Upper lobe of left lung (tissue), 4 donors: Measurements from ENCODE around the gene LBR.

ENCODE experiments used
- CTCF ChIP-seq, 6 experiments: fragments of 450-650 bp in 4 of 6; fragments of 200-600 bp in 2 of 6; sonication (generic) in 2 of 6; IDR thresholded peaks; one replicate each; pipeline ENCODE4 v1.5.1; 2016 to 2019; ENCODE audit warnings: antibody characterized with exemption in 6 of 6
- POLR2A ChIP-seq, 4 donors: fragments of 450-650 bp; IDR thresholded peaks; one replicate each; pipeline ENCODE4 v1.5.1; 2016 to 2017; ENCODE audit warnings: antibody characterized with exemption in 4 of 4, mild to moderate bottlenecking in 2 of 4

- TF ChIP-seq CTCF (IDR thresholded peaks at IDR 0.05): no peak
- TF ChIP-seq POLR2A (IDR thresholded peaks at IDR 0.05): no peak
These were observed 46.7 kb upstream of the LBR start for GRCh38 chr1:225474439-225474985.
